SK-N-MC (cell line): ENCODE results near the gene HLA-DOA.

Experiments
- EZH2 ChIP-seq: fragments of 200-600 bp; sonication (generic); IDR thresholded peaks from one replicate; pipeline ENCODE4 v1.6.1; 2017; ENCODE audit warnings: antibody characterized with exemption
- FOXP2 ChIP-seq: optimal IDR thresholded peaks from 2 replicates; pipeline ENCODE3; 2011; ENCODE audit warnings: mild to moderate bottlenecking, moderate library complexity; ENCODE audit not compliant: insufficient read depth; ENCODE audit errors: extremely low read length, control extremely low read depth
- POLR2AphosphoS5 ChIP-seq: IDR thresholded peaks from 2 replicates; pipeline ENCODE4 v1.6.1; 2012; ENCODE audit warnings: mild to moderate bottlenecking, low read depth, low read length, borderline replicate concordance

- TF ChIP-seq EZH2: no peak
- TF ChIP-seq POLR2AphosphoS5: no peak
- TF ChIP-seq FOXP2: no peak
Observed at GRCh38 chr6:33057222-33058150, 48.1 kb upstream of the HLA-DOA start.
